ENCODE measurements around the gene DYNLRB1.
A peak's percentile ranks its signal among the peaks of the same experiment; 100 is the strongest.

DYNLRB1 gene

GRCh38 chr20:34534391-34535165 is 18.4 kb downstream of the DYNLRB1 start:
- DNase-seq (ENCODE audit: low read depth in 3 of 3): no peak

GRCh38 chr20:34535301-34535840 is 19.1 kb downstream of the DYNLRB1 start:
- DNase-seq (ENCODE audit: low read depth in 3 of 3): no peak

DNA sequence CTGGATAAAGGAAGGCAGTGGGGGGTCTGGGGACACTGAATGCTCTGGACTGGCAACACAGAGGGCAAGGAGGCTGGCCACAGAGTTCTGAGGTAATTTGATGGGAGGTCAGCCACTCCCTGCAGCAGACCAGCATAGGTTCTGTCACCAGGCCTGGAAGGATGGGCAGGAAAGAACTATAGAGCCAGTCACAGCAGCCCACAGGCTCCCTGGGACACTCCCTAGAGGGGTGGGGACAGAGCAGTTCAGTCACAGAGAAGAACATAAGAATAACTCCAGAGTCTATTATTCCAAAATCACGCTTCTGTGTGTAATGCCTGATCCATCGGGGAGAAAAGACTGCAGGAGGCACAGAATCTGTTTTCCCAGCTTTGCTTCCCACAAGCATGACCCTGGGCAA is 19.6 kb downstream of the DYNLRB1 start:
- no peak for DNase-seq (ENCODE audit: low read depth in 3 of 3)

- DNase-seq (ENCODE audit: low read depth in 3 of 3): no peak
Measured at GRCh38 chr20:34536798-34537394, 20.7 kb downstream of the DYNLRB1 start.

- no peak for DNase-seq (ENCODE audit: low read depth in 3 of 3)
Measured at GRCh38 chr20:34537651-34538050, 21.4 kb downstream of the DYNLRB1 start.

GRCh38 chr20:34538671-34539123 is 22.5 kb downstream of the DYNLRB1 start:
- peak in 1 of 3 experiments; percentile 33 for DNase-seq (ENCODE audit: low read depth in 3 of 3)

GRCh38 chr20:34539756-34540155 is 23.5 kb downstream of the DYNLRB1 start:
- no peak for DNase-seq (ENCODE audit: low read depth in 3 of 3)

GRCh38 chr20:34540596-34541263 is 24.5 kb downstream of the DYNLRB1 start:
- DNase-seq (ENCODE audit: low read depth in 3 of 3): no peak

DNA sequence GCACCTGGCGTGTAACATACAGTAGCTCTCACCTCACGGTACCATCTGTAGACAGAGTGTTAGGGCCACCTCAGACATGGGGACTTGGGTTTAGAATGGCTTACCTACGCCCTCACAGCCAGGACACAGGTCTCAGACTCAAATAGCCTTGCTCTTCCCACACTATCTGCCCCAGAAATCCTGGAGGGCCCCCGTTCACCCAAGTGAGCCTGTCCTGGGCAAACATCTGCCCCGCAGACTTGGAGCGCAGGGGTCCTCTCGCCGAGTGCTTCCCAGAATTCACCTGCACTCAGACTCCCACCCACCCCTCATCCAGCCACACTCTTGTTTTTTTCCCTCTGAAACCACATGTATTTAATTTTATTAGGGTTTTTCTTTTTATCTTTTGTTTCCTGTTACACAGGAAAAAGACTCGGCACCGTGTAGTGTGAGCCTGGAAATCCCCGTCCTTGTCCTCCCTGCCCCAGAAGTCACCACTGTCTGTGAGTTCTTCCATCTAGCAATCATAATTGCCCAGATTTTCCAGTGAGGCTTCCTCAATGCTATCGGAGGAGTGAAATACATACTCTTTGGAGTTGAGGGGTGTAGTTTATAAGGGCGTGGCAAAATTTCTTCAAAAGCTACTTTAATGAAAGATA is 25.2 kb downstream of the DYNLRB1 start:
- no peak for DNase-seq (ENCODE audit: low read depth in 3 of 3)

DNA sequence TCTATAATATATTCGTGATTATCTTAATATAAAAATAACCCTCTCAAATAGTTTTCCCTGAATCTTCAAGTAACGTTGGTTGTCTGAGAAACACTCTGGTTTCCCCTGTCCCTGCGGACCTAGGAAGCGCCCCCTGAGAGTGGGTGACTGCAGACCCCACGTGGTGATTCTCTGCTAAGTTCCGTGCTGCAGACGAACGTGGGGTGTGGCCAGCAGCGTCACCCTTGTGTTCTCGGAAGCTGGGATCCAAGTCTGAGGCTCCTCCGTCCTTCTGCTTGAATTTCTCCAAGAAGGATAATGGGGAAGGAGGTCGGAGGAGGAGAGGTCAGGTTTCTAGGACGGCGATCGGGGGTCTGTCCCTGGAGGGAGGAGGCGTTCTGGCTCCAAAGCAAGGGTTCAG is 25.7 kb downstream of the DYNLRB1 start:
- DNase-seq (ENCODE audit: low read depth in 3 of 3): no peak

DNA sequence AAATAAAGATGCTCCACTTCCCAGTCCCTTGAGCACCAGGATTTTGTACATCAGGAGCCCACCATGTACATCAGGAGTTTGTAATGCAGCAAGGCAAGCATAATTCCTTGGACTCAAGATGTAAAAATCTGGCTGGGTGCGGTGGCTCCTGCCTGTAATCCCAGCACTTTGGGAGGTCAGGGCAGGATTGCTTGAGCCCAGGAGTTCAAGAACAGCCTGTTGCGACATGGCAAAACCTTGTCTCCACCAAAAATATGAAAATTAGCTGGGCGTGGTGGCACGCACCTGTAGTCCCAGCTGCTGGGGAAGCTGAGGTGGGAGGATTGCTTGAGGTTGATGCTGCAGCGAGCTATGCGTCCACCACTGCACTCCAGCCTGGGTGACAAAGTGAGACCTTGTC is 26.2 kb downstream of the DYNLRB1 start:
- DNase-seq (ENCODE audit: low read depth in 3 of 3): no peak

GRCh38 chr20:34543463-34544056 is 27.3 kb downstream of the DYNLRB1 start:
- DNase-seq (ENCODE audit: low read depth in 3 of 3): no peak

DNA sequence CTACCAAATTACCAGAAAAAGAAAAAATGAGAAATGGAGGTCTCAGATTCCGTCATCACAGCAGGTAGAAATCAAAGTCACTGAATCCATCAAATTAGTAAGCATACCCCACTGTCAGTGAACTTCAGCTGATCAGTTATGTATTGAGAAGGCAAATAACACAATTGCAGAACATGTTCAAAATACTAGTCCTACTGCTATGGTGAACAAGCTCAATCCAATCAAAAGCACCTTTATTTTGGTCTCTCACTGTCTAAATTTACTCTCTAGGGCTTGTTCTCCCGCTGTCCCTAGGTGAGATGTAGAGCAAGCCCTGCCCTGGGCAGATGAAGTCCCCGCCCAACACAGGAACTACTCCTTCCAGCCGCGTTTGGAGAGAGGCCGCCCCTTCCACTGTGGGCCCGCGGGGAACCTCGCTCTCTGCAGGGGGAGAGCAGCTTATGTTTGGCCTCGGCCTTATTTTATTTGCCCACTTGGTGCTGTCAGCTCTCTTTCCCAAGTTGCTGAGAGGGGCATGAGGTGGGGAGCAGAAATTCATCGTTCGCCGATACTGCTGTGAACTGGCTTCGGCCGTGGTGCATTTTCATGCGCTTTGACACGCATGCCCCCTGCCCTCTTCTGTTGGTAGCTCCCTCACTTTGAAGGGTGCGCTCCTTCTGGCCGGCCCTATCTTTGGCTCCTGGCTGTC is 28.0 kb downstream of the DYNLRB1 start:
- DNase-seq (ENCODE audit: low read depth in 3 of 3): no peak

GRCh38 chr20:34546751-34547181 is 30.5 kb downstream of the DYNLRB1 start:
- DNase-seq (ENCODE audit: low read depth in 3 of 3): no peak

- no peak for DNase-seq (ENCODE audit: low read depth in 3 of 3)
Measured at GRCh38 chr20:34547844-34548613, 31.8 kb downstream of the DYNLRB1 start.

GRCh38 chr20:34549291-34549928 is 33.2 kb downstream of the DYNLRB1 start:
- no peak for DNase-seq (ENCODE audit: low read depth in 3 of 3)

GRCh38 chr20:34549929-34550305 is 33.7 kb downstream of the DYNLRB1 start:
- DNase-seq (ENCODE audit: low read depth in 3 of 3): no peak

- DNase-seq (ENCODE audit: low read depth in 3 of 3): no peak
Measured at GRCh38 chr20:34552569-34552968, 36.3 kb downstream of the DYNLRB1 start.

DNA sequence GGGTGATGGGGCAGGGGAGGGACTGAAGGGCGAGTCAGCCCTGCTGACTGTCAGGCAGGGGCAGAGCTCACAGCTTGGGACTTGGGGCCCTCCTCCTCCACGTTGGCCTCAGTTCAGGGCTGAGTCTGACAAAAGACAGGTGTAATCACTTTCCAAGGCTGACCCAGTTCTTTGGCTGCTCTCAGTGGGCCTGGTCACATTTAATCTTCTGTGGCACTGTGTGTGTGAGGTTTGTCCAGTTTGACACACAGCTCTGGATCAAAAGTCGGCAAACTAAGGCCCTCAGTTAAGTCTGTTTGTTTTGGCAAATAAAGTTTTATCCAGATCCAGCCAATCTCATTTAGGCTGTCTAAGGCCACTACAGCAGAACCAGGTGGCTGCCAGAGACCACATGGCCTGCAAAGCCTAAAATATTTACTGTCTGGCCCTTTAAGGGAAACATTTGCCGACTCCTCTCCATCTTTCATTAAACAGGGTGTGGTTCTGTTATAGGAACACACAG is 37.2 kb downstream of the DYNLRB1 start:
- DNase-seq (ENCODE audit: low read depth in 3 of 3): no peak

DNA sequence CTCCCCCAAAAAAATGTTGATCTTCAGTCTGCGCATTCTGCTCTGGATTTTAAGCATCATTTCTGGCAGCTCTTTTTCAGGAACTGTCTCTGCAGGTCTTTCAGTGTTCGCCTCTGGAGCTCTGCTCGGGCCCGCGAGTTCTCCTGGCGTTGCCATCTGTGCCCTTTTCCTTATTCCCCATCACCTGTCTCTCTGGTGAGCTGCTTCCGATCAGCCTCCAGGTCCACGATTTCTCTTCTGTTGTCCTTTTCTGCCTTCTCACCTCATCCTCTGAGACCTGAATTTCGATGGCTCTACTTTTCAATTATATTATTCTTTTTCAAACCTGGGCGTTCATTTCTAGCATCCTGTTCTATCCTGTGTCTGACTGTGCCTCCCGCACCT is 41.7 kb downstream of the DYNLRB1 start:
- no peak for DNase-seq (ENCODE audit: low read depth in 3 of 3)

Data from stimulated activated CD4-positive, alpha-beta T cell treated with anti-CD3 and anti-CD28 coated beads, TNF-alpha, amount 100 ng/mL, for 4 hours (primary cell).